Natural killer cell (primary cell): ENCODE data around the gene MRPL47. TPM values are rescaled to one million over a fixed set of nuclear protein-coding genes. Genes with fewer than 3 reads are reported as not detected.

Experiments
- ATAC-seq, 3 donors: fragments of 150-1000 bp in 2 of 3; fragments of 200-7000 bp in 1 of 3; cut with Tn5 transposase; 1 replicate in 1 of 3; 2 replicates in 2 of 3; pipeline ENCODE4 v1.10.0; 2021; ENCODE audit warnings: mild to moderate bottlenecking in 2 of 3, moderate library complexity in 2 of 3
- DNase-seq, 2 donors: peaks; one replicate each; pipeline versions ENCODE4 v3.0.0 to v3.0.0-alpha.2; 2013 to 2021; ENCODE audit warnings: mixed read lengths in 1 of 2
- H3K27ac ChIP-seq: one replicate; pipeline ENCODE4 v1.5.1; 2013; ENCODE audit warnings: mild to moderate bottlenecking, low read length
- H3K27me3 ChIP-seq: one replicate; pipeline ENCODE4 v1.6.1; 2013; ENCODE audit warnings: low read length; ENCODE audit not compliant: control insufficient read depth, insufficient read depth
- H3K36me3 ChIP-seq: one replicate; pipeline ENCODE4 v1.6.1; 2013; ENCODE audit warnings: low read length; ENCODE audit not compliant: control insufficient read depth, insufficient read depth
- H3K4me1 ChIP-seq: one replicate; pipeline ENCODE4 v1.6.1; 2013; ENCODE audit warnings: low read length; ENCODE audit not compliant: control insufficient read depth, insufficient read depth
- H3K4me3 ChIP-seq: one replicate; pipeline ENCODE4 v1.5.1; 2013; ENCODE audit warnings: low read length
- H3K9me3 ChIP-seq: one replicate; pipeline ENCODE4 v1.6.1; 2013; ENCODE audit warnings: low read length; ENCODE audit not compliant: control insufficient read depth, insufficient read depth
- H3K27ac Mint-ChIP-seq, 2 donors: one replicate each; pipeline ENCODE4 v1.8.0; 2022; ENCODE audit warnings: mild to moderate bottlenecking in 2 of 2, mixed read lengths in 2 of 2, moderate library complexity in 1 of 2
- H3K27me3 Mint-ChIP-seq, 2 donors: one replicate each; pipeline ENCODE4 v1.8.0; 2022; ENCODE audit warnings: low read depth in 2 of 2, mixed read lengths in 2 of 2
- H3K36me3 Mint-ChIP-seq: one replicate; pipeline ENCODE4 v1.8.0; 2022; ENCODE audit warnings: mixed read lengths
- H3K4me1 Mint-ChIP-seq, 2 donors: one replicate each; pipeline ENCODE4 v1.8.0; 2022; ENCODE audit warnings: mixed read lengths in 2 of 2
- H3K4me3 Mint-ChIP-seq: one replicate; pipeline ENCODE4 v1.8.0; 2022; ENCODE audit warnings: mild to moderate bottlenecking, moderate library complexity, mixed read lengths
- H3K9me3 Mint-ChIP-seq, 2 donors: one replicate each; pipeline ENCODE4 v1.8.0; 2022; ENCODE audit warnings: mixed read lengths in 2 of 2
- CTCF ChIP-seq: fragments of 200-600 bp; IDR thresholded peaks from one replicate; pipeline ENCODE4 v1.8.0; 2022; ENCODE audit warnings: antibody characterized with exemption
- WGBS: methylation state at CpG from one replicate; pipeline ENCODE4 v1.1.7; 2013; ENCODE audit warnings: missing lambda C conversion rate; ENCODE audit not compliant: insufficient coverage; 5-methylcytosine and 5-hydroxymethylcytosine counted together
- intact Hi-C: fragments of 100-400 bp; cut with micrococcal nuclease; formaldehyde crosslinking; loops from one replicate; pipeline ENCODE4 v1.14.2; 2022
- total RNA-seq, 4 donors: library from RNA; stranded (reverse); fragments of 120-200 nt in 1 of 4; gene quantifications; one replicate each; pipeline versions ENCODE4 v1.2.3 to v1.2.4, GENCODE V29; 2013 to 2022

The MRPL47 gene
- total RNA-seq, 3 donors from 2014 or later (not counting 1 experiment from before 2014, with no cell fraction given) = 23.2 to 30.8 (median 25.5) TPM

GRCh38 chr3:179640469-179640868 is 36.0 kb upstream of the MRPL47 start:
- Histone ChIP-seq H3K4me1 (no peaks in the 10 kb centered on the region), H3K36me3 (no peaks in the 10 kb centered on the region), H3K4me3 (no peak overlapping the region), H3K27me3 (no peaks in the 10 kb centered on the region), H3K9me3 (no peaks in the 10 kb centered on the region), H3K27ac (no peak overlapping the region)
- Mint-ChIP-seq H3K9me3 (no peaks in the 10 kb centered on the region), H3K27me3 (no peaks in the 10 kb centered on the region), H3K27ac (no peak overlapping the region), H3K36me3 (no peaks in the 10 kb centered on the region), H3K4me3 (no peak overlapping the region), H3K4me1 (no peaks in the 10 kb centered on the region)
- ATAC-seq (no peak), DNase-seq (no peak)
- WGBS = 86% methylated on average over 1 of the region's 1 CpG
- intact Hi-C loops = no loop called here
- no peak for TF ChIP-seq CTCF

DNA sequence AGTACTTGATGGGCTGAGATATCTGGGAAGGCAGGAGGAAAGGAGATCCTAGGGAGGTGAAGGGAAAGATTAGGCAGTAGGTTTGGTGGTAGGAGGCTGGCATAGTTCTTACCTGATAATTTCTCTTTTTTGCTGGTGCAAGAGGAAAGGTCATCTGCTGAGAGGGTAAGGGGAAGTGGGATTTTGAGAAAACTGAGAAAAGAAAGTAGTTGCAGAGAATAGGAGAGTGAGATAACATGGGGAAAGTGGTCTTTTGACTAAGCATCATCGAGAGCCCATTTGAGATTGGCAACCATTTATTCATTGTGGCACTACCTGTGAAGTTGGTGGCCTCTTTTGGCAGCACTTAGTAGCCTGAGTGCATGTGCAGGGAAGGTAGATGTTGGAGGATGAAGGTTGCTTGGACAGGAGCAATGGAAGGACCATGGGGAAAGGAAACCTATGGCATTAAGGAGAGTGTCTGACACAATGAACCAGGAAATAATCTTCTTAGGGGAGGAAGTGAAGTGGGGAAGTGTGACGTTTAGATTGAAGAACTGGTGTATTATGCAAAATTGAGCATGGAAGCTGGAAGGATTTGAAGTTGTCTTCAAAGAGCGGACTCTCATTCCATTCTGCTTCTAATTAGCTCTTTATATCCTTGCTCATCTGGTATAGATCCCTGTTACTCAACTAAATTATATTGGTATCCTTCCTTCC is 26.5 kb upstream of the MRPL47 start:
- H3K9me3 Mint-ChIP-seq = no peaks in the 10 kb centered on the region
- Histone ChIP-seq H3K27me3 (no peaks in the 10 kb centered on the region), H3K27ac (no peak overlapping the region), H3K36me3 (no peaks in the 10 kb centered on the region), H3K4me3 (no peak overlapping the region), H3K9me3 (no peaks in the 10 kb centered on the region), H3K4me1 (no peaks in the 10 kb centered on the region)
- DNase-seq = no peak
- no peak overlapping the region for H3K27ac Mint-ChIP-seq
- no peaks in the 10 kb centered on the region for H3K4me1 Mint-ChIP-seq
- H3K4me3 Mint-ChIP-seq = no peak overlapping the region
- no peak for ATAC-seq
- H3K27me3 Mint-ChIP-seq = no peaks in the 10 kb centered on the region
- H3K36me3 Mint-ChIP-seq = no peaks in the 10 kb centered on the region
- intact Hi-C loops = no loop called here
- WGBS = 73% methylated on average over 3 of the region's 3 CpGs
- TF ChIP-seq CTCF = no peak

GRCh38 chr3:179624451-179624850 is 20.0 kb upstream of the MRPL47 start:
- ATAC-seq (no peak), DNase-seq (no peak)
- H3K4me1 Mint-ChIP-seq = no peaks in the 10 kb centered on the region
- H3K4me3 Mint-ChIP-seq = no peak overlapping the region
- H3K27me3 Mint-ChIP-seq = no peaks in the 10 kb centered on the region
- peaks cover 37% of the 10 kb centered on the region for H3K36me3 ChIP-seq
- no peak for TF ChIP-seq CTCF
- no peaks in the 10 kb centered on the region for H3K4me1 ChIP-seq
- H3K27ac ChIP-seq = no peak overlapping the region
- intact Hi-C loops = no loop called here
- no peak overlapping the region for H3K4me3 ChIP-seq
- 83% methylated on average over 1 of the region's 3 CpGs for WGBS
- H3K36me3 Mint-ChIP-seq = peaks cover 19% of the 10 kb centered on the region
- no peak overlapping the region for H3K27ac Mint-ChIP-seq
- no peaks in the 10 kb centered on the region for H3K9me3 Mint-ChIP-seq
- H3K27me3 ChIP-seq = no peaks in the 10 kb centered on the region
- H3K9me3 ChIP-seq = no peaks in the 10 kb centered on the region

DNA sequence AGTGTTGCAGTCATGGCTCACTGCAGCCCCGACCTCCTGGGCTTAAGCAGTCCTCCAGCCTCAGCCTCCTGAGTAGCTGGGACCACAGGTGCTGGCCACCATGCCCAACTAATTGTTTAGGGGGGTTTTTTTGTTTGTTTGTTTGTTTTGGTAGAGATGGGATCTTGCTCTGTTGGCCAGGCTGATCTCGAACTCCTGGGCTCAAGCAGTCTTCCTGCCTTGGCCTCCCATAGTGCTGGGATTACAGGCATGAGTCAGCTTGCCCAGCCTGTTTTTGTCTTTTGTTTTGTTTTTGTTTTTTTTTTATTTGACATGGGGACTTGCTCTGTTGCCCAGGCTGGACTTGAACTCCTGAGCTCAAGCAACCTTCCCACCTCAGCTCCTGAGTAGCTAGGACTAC is 17.6 kb upstream of the MRPL47 start:
- Histone ChIP-seq H3K9me3 (no peaks in the 10 kb centered on the region), H3K27me3 (no peaks in the 10 kb centered on the region), H3K27ac (no peak overlapping the region), H3K4me1 (no peaks in the 10 kb centered on the region), H3K4me3 (no peak overlapping the region), H3K36me3 (peaks cover 49% of the 10 kb centered on the region)
- ATAC-seq (no peak), DNase-seq (no peak)
- Mint-ChIP-seq H3K27ac (no peak overlapping the region), H3K9me3 (no peaks in the 10 kb centered on the region), H3K4me1 (no peaks in the 10 kb centered on the region), H3K27me3 (no peaks in the 10 kb centered on the region), H3K36me3 (peaks cover 27% of the 10 kb centered on the region), H3K4me3 (no peak overlapping the region)
- TF ChIP-seq CTCF = no peak
- intact Hi-C loops = no loop called here
- 96% methylated on average over 2 of the region's 2 CpGs for WGBS
